ENCODE measurements around the gene COG2. TPM values are rescaled to one million over a fixed set of nuclear protein-coding genes. Genes with fewer than 3 reads are reported as not detected.

COG2 gene
- total and polyA plus RNA-seq, 10 donors: 13.1 to 41.6 (median 29.4) TPM

- Histone ChIP-seq H3K27me3 (replicated peaks in 1 of 7) (no peaks in the 10 kb centered on the region), H3K4me3 (no peak overlapping the region), H3K27ac (no peak overlapping the region), H3K36me3 (peaks cover 2 to 100% (median 92%) of the 10 kb centered on the region in 6 donors), H3K4me1 (peaks cover 0 to 21% (median 0%) of the 10 kb centered on the region in 6 donors), H3K9me3 (no peaks in the 10 kb centered on the region)
- TF ChIP-seq POLR2A (IDR thresholded peaks at IDR 0.05) (no peak), POLR2AphosphoS5 (IDR thresholded peaks at IDR 0.05) (no peak), CTCF (IDR thresholded peaks at IDR 0.05 in 8 of 11, conservative IDR thresholded peaks at IDR 0.05 in 3 of 11) (no peak)
- DNase-seq: no peak
- WGBS, 5 donors: 56 to 73% (median 59%) methylated on average over 4 of the region's 4 CpGs
- intact Hi-C loops (cut with DNase I; ENCODE audit: low total_unique reads): no loop called here
Observed at GRCh38 chr1:230680300-230681025, 38.2 kb downstream of the COG2 start.

GRCh38 chr1:230681599-230681998 is 39.3 kb downstream of the COG2 start:
- H3K36me3 ChIP-seq: peaks cover 2 to 100% (median 92%) of the 10 kb centered on the region in 6 donors
- no peak for DNase-seq
- H3K9me3 ChIP-seq: no peaks in the 10 kb centered on the region
- WGBS, 5 donors: 29 to 45% (median 32%) methylated on average over 2 of the region's 2 CpGs
- TF ChIP-seq POLR2A (IDR thresholded peaks at IDR 0.05): no peak
- no peak for TF ChIP-seq POLR2AphosphoS5 (IDR thresholded peaks at IDR 0.05)
- no peak for TF ChIP-seq CTCF (IDR thresholded peaks at IDR 0.05 in 8 of 11, conservative IDR thresholded peaks at IDR 0.05 in 3 of 11)
- no peak overlapping the region for H3K4me3 ChIP-seq
- peak overlapping the region in 1 of 8 donors; percentile 25 for H3K27ac ChIP-seq
- H3K27me3 ChIP-seq (replicated peaks in 1 of 7): no peaks in the 10 kb centered on the region
- intact Hi-C loops (cut with DNase I; ENCODE audit: low total_unique reads): no loop called here
- H3K4me1 ChIP-seq: peaks cover 0 to 21% (median 0%) of the 10 kb centered on the region in 6 donors

- intact Hi-C loops (cut with DNase I; ENCODE audit: low total_unique reads): no loop called here
- Histone ChIP-seq H3K36me3 (peaks cover 2 to 100% (median 92%) of the 10 kb centered on the region in 6 donors), H3K27ac (peak overlapping the region in 1 of 8 donors; percentile 25), H3K4me1 (peaks cover 0 to 21% (median 0%) of the 10 kb centered on the region in 6 donors), H3K27me3 (replicated peaks in 1 of 7) (no peaks in the 10 kb centered on the region), H3K4me3 (no peak overlapping the region), H3K9me3 (no peaks in the 10 kb centered on the region)
- TF ChIP-seq CTCF (IDR thresholded peaks at IDR 0.05 in 8 of 11, conservative IDR thresholded peaks at IDR 0.05 in 3 of 11): no peak
- TF ChIP-seq POLR2AphosphoS5 (IDR thresholded peaks at IDR 0.05): no peak
- TF ChIP-seq POLR2A (IDR thresholded peaks at IDR 0.05): no peak
- WGBS, 5 donors: 52 to 74% (median 65%) methylated on average over 3 of the region's 3 CpGs
- DNase-seq: no peak
Observed at GRCh38 chr1:230682274-230682673, 40.0 kb downstream of the COG2 start.

GRCh38 chr1:230682882-230683610 is 40.8 kb downstream of the COG2 start:
- H3K4me1 ChIP-seq: peaks cover 0 to 21% (median 0%) of the 10 kb centered on the region in 6 donors
- H3K27me3 ChIP-seq (replicated peaks in 1 of 7): no peaks in the 10 kb centered on the region
- no peak overlapping the region for H3K4me3 ChIP-seq
- intact Hi-C loops (cut with DNase I; ENCODE audit: low total_unique reads): no loop called here
- no peak for DNase-seq
- H3K27ac ChIP-seq: peak overlapping the region in 1 of 8 donors; percentile 25
- H3K36me3 ChIP-seq: peaks cover 2 to 100% (median 93%) of the 10 kb centered on the region in 6 donors
- no peaks in the 10 kb centered on the region for H3K9me3 ChIP-seq
- WGBS, 5 donors: 72 to 90% (median 83%) methylated on average over 9 of the region's 9 CpGs
- no peak for TF ChIP-seq POLR2AphosphoS5 (IDR thresholded peaks at IDR 0.05)

Data from spleen (tissue), 11 donors.